Esophagus squamous epithelium (tissue), 5 donors: ENCODE measurements around the gene SZT2. TPM values are rescaled to one million over a fixed set of nuclear protein-coding genes. Genes with fewer than 3 reads are reported as not detected.

Source experiments
- DNase-seq: peaks from one replicate; lab custom pipeline; 2025; lab: John Stamatoyannopoulos, UW
- H3K27ac ChIP-seq, 4 donors: fragments of 200-600 bp; sonication (generic); one replicate each; pipeline ENCODE4 v1.5.1; 2016 to 2019; ENCODE audit warnings: mild to moderate bottlenecking in 1 of 4
- H3K27me3 ChIP-seq, 4 donors: fragments of 200-600 bp; sonication (generic); 1 replicate in 3 of 4; 2 replicates in 1 of 4; pipeline versions ENCODE4 v1.5.1 to v1.6.0; 2017 to 2021; ENCODE audit warnings: antibody characterized with exemption in 1 of 4
- H3K36me3 ChIP-seq, 3 donors: fragments of 200-600 bp; sonication (generic); one replicate each; pipeline ENCODE4 v1.5.1; 2016 to 2019
- H3K4me1 ChIP-seq, 3 donors: fragments of 200-600 bp; sonication (generic); one replicate each; pipeline ENCODE4 v1.5.1; 2017 to 2019
- H3K4me3 ChIP-seq, 4 donors: fragments of 200-600 bp; sonication (generic); 1 replicate in 3 of 4; 2 replicates in 1 of 4; pipeline ENCODE4 v1.5.1; 2016 to 2019; ENCODE audit warnings: mild to moderate bottlenecking in 2 of 4, moderate library complexity in 1 of 4
- H3K9me3 ChIP-seq, 3 donors: fragments of 200-600 bp; sonication (generic); one replicate each; pipeline ENCODE4 v1.5.1; 2016 to 2019
- POLR2A ChIP-seq, 4 donors: fragments of 450-650 bp; IDR thresholded peaks; one replicate each; pipeline ENCODE4 v1.6.1; 2017; ENCODE audit warnings: antibody characterized with exemption in 4 of 4, mild to moderate bottlenecking in 4 of 4, moderate library complexity in 3 of 4
- WGBS, 2 donors: methylation state at CpG; one replicate each; pipeline ENCODE4 v1.1.5; 2018; 5-methylcytosine and 5-hydroxymethylcytosine counted together
- intact Hi-C: fragments of 100-400 bp; cut with DNase I; formaldehyde crosslinking; loops from one replicate; pipeline ENCODE4 v1.15.0; 2022
- total RNA-seq, 4 donors: library from RNA; depleted of rRNA; stranded (reverse); fragments of >200 nt; gene quantifications; one replicate each; pipeline ENCODE4 v1.1.0, GENCODE V29; 2016
- TF ChIP-seq, protein P1 (sequence below), 6 experiments: fragments of 450-650 bp in 4 of 6; fragments of 200-600 bp in 2 of 6; sonication (generic) in 2 of 6; IDR thresholded peaks; one replicate each; pipeline ENCODE4 v1.5.1; 2016 to 2019; ENCODE audit warnings: antibody characterized with exemption in 6 of 6, mild to moderate bottlenecking in 4 of 6, moderate library complexity in 4 of 6
- donor health status: DM: yes; HTN: yes; CAD: no.

Gene SZT2
- total RNA-seq, 4 donors from 2014 or later = 12.4 to 40.0 (median 27.7) TPM

DNA sequence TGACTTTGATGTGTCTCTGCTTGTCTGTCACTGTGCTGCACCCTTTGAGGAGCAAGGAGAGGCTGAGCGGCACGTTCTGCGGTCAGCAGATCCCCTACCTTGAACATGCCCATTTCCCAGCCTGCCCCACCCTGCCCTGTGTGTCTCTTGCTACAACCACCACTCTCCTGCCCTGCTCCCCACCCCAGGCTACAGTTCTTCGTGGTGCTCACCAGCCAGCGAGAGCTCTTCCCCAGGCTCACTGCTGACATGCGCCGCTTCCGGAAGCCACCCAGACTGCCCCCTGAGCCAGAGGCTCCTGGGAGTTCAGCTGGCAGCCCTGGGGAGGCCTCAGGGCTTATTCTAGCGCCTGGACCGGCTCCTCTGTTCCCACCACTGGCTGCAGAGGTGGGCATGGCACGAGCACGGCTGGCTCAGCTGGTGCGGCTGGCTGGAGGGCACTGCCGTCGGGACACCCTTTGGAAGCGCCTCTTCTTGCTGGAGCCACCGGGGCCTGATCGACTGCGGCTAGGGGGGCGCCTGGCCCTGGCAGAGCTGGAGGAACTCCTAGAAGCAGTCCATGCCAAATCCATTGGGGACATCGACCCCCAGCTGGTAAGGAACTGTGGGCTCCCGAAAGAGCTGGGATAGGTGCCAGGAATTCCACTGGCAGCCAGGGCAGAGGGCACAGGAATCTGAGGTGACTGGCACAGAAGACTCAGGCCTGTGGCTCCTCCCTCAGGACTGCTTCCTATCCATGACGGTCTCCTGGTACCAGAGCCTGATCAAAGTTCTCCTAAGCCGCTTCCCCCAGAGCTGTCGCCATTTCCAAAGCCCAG, 58.4 kb downstream of the SZT2 start:
- no peak overlapping the region for H3K27ac ChIP-seq

DNA sequence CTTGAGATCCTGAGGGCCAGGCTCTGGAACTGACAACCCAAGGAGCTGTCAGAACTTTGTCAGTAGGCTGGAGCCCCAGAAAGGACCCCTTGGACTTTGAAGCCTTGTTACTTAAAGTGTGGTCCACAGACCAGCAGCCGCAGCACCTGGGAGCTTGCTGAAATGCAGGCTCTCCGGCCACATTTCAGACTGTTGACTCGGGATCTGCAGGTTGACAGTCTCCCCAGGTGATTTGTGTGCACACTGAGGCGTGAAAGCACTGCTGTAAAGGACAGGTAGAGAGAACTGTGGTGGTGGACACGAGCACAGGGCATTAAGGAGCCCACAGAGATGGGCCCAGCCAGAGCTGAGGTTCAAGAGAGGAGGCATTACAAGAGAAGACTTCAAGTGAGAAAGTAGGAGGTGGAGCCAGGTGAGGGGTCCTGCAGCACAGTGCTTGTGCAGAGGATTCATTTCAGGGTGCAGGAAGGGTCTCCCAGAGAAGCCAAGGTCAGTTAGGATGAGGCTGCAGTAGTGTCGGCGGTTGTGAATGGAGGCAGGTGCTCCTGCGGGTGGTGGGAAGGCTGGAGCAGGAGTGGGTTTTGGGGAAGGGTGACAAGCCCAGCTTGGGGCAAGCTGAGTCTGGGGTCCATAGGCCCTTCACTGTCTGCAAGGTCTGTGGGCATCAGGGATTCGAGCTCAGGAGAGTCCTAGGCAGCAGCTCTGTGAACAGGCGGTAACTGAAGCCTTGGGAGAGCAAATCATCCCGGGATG, 59.4 kb downstream of the SZT2 start:
- DNase-seq = no peak
- TF ChIP-seq, protein P1, sequence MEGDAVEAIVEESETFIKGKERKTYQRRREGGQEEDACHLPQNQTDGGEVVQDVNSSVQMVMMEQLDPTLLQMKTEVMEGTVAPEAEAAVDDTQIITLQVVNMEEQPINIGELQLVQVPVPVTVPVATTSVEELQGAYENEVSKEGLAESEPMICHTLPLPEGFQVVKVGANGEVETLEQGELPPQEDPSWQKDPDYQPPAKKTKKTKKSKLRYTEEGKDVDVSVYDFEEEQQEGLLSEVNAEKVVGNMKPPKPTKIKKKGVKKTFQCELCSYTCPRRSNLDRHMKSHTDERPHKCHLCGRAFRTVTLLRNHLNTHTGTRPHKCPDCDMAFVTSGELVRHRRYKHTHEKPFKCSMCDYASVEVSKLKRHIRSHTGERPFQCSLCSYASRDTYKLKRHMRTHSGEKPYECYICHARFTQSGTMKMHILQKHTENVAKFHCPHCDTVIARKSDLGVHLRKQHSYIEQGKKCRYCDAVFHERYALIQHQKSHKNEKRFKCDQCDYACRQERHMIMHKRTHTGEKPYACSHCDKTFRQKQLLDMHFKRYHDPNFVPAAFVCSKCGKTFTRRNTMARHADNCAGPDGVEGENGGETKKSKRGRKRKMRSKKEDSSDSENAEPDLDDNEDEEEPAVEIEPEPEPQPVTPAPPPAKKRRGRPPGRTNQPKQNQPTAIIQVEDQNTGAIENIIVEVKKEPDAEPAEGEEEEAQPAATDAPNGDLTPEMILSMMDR (IDR thresholded peaks at IDR 0.05) = no peak
- no peak for TF ChIP-seq POLR2A (IDR thresholded peaks at IDR 0.05)
- Histone ChIP-seq H3K4me3 (no peak overlapping the region), H3K9me3 (no peaks in the 10 kb centered on the region), H3K27ac (no peak overlapping the region), H3K36me3 (peaks cover 44 to 84% (median 58%) of the 10 kb centered on the region in 3 donors), H3K4me1 (peaks cover 8 to 22% (median 8%) of the 10 kb centered on the region in 3 donors), H3K27me3 (no peaks in the 10 kb centered on the region)
- intact Hi-C loops = no loop called here
- WGBS, 2 donors = 86 to 87% methylated on average over 11 of the region's 11 CpGs

More for the DNA sequence above, 58.4 kb downstream of the SZT2 start:
- TF ChIP-seq POLR2A (IDR thresholded peaks at IDR 0.05) = no peak
- TF ChIP-seq, protein P1 (IDR thresholded peaks at IDR 0.05) = no peak
- no peak for DNase-seq
- intact Hi-C loops = no loop called here
- Histone ChIP-seq H3K36me3 (peaks cover 47 to 94% (median 68%) of the 10 kb centered on the region in 3 donors), H3K4me1 (peaks cover 6 to 12% (median 6%) of the 10 kb centered on the region in 3 donors), H3K27me3 (no peaks in the 10 kb centered on the region), H3K4me3 (no peak overlapping the region), H3K9me3 (no peaks in the 10 kb centered on the region)
- WGBS, 2 donors = 76 to 86% methylated on average over 5 to 10 of the region's 25 CpGs

DNA sequence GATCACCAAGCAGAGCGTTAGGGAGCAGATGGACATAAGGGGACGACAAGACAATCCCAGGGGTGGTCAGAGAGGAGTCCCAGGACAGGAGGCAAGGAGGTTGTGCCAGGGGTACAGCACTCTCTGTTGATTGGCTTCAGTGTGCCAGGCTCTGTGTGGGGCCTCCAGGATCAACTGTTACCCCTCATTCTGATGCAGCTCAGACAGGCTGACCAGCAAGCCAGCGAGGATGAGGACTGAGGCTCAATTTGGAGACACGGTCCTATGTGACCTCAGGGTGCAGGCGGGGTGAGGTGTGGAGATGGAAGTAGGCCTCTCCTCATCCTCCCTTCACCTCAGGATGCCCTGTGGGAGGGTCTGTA, 60.0 kb downstream of the SZT2 start:
- intact Hi-C loops = no loop called here
- H3K4me1 ChIP-seq = peaks cover 8 to 27% (median 9%) of the 10 kb centered on the region in 3 donors
- no peaks in the 10 kb centered on the region for H3K27me3 ChIP-seq
- no peak for TF ChIP-seq POLR2A (IDR thresholded peaks at IDR 0.05)
- TF ChIP-seq, protein P1 (IDR thresholded peaks at IDR 0.05) = no peak
- no peak overlapping the region for H3K27ac ChIP-seq
- H3K36me3 ChIP-seq = peaks cover 44 to 78% (median 54%) of the 10 kb centered on the region in 3 donors
- DNase-seq = no peak
- WGBS, 2 donors = 77 to 81% methylated on average over 5 of the region's 5 CpGs
- no peak overlapping the region for H3K4me3 ChIP-seq
- H3K9me3 ChIP-seq = no peaks in the 10 kb centered on the region

DNA sequence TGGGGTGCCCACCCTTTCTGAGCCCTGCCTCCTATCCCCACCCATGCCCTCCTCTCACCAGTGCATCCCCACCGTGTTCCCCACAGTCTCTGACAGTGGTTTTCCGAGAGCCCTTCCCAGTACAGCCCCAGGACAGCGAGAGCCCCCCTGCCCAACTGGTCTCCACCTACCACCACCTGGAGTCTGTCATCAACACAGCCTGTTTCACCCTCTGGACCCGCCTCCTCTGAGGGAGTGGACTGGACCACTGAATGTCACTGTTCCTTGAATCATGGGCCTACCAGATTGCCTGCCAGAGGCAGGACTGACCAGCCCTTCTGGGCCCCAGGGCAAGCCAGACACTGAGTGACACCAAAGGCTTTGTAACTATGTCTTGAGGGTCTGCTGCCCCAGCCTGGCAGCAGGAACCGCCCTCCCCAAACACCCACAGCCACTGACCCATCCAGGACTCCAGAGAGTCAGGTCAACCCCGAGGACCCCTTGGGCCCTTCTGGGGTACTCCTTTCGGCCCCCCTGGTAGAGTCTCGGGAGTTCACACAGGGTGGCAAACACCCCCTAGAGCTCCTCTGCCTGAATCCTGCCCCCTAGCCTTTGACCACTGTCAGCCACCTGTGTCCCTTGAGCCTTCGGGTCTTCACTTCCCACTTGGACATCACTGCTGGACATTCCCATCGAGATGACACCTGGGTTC, 60.7 kb downstream of the SZT2 start:
- Histone ChIP-seq H3K27me3 (no peaks in the 10 kb centered on the region), H3K9me3 (no peaks in the 10 kb centered on the region), H3K4me3 (no peak overlapping the region), H3K27ac (no peak overlapping the region), H3K4me1 (peaks cover 8 to 31% (median 11%) of the 10 kb centered on the region in 3 donors), H3K36me3 (peaks cover 44 to 71% (median 47%) of the 10 kb centered on the region in 3 donors)
- no peak for DNase-seq
- intact Hi-C loops = no loop called here
- TF ChIP-seq, protein P1 (IDR thresholded peaks at IDR 0.05) = no peak
- no peak for TF ChIP-seq POLR2A (IDR thresholded peaks at IDR 0.05)
- 80 to 83% methylated on average over 9 of the region's 10 CpGs for WGBS, 2 donors
